ENCODE results near the gene SELENOO. TPM values are rescaled to one million over a fixed set of nuclear protein-coding genes. Genes with fewer than 3 reads are reported as not detected.
A peak's percentile ranks its signal among the peaks of the same experiment; 100 is the strongest.
"Not testable (repeated sequence)": the region's sequence is repeated elsewhere in the genome, so short reads cannot be mapped to it uniquely, and the experiment has no call there.

The SELENOO gene
- total RNA-seq, 1 donor from 2014 or later: 4.7 TPM

DNA sequence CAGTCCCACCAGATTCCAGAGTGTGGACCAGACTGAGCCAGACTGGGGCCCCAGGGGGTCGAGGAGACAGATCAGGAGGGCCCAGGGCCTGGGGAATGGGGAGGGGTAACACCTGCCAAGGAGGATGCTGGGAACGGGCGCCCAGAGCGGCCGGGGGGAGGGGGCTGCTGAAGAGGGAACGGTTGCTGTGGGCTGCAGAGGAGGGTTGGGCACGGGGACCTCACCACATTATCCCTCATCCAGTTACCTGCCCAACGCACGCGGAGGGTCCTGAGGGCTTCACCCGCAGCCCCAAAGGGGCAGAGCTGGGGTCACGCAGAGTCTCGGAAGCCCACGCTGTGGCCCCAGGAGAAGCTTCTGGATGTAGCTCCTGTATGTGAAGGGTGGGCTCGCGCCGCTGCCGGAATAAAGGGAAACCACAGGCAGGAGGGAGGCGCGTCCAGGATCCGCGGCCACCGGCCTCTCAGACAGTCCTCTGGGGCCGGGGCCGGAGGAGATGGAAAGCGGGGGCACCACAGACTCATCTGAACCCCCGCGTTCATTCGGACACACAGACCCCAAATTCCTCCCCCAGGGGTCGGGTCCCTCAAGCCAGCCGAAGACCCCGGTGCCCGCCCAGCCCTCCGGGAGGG, 866 bp upstream of the SELENOO start:
- peaks cover 5 to 14% (median 12%) of the 10 kb centered on the region in 3 donors for H3K36me3 ChIP-seq (ENCODE audit: control insufficient read depth in 3 of 3, insufficient read depth in 3 of 3, low read length in 3 of 3)
- no peaks in the 10 kb centered on the region for H3K9me3 ChIP-seq (ENCODE audit: control insufficient read depth in 3 of 3, low read length in 3 of 3)
- peak overlapping the region in 2 of 3 donors; percentile 71 to 83 for H3K9ac ChIP-seq (ENCODE audit: low read depth in 1 of 3, low read length in 3 of 3)
- peak overlapping the region; percentile 43 to 81 (median 81) for H3K4me3 ChIP-seq (ENCODE audit: low read length in 3 of 3)
- H3K27ac ChIP-seq (ENCODE audit: low read depth, low read length): no peak overlapping the region
- H3K4me1 ChIP-seq (ENCODE audit: control insufficient read depth in 3 of 3, insufficient read depth in 3 of 3, low read length in 3 of 3): peaks cover 17 to 24% (median 18%) of the 10 kb centered on the region in 3 donors
- H3K27me3 ChIP-seq (ENCODE audit: control insufficient read depth in 3 of 3, insufficient read depth in 3 of 3, low read length in 3 of 3): no peaks in the 10 kb centered on the region

DNA sequence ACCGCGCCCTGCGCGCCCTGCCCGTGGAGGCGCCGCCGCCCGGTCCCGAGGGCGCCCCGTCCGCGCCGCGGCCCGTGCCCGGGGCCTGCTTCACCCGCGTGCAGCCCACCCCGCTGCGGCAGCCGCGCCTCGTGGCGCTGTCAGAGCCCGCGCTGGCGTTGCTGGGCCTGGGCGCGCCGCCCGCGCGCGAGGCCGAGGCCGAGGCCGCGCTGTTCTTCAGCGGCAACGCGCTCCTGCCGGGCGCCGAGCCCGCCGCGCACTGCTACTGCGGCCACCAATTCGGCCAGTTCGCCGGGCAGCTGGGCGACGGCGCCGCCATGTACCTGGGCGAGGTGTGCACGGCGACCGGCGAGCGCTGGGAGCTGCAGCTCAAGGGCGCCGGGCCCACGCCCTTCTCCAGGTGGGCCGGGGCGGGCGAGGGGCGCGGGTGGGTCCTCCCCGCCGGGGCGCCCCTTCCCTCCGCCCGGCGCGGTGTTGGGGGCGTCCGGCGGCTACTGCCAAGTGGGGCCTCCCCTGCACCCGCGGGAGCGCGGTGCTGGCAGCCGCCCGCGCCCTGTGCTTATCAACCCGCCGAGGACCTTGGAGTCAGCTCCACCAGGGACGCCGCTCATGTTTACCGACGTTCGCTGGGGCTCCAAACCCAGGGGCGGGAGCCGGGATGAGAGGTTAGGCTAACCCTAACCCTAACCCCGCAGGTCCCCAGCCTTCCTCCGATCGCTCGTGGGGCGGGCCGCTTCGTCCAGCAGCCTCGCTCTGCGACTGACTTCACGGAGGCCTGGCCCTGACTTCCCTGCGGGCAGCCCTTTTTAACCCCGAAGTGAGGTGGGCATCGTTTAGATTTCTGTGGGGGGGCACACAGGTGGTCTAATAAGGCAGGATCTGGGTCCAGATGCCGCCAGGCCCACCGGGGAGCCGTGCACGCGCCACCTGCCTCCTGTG, 649 bp downstream of the SELENOO start:
- peaks cover 28 to 37% (median 31%) of the 10 kb centered on the region in 3 donors for H3K4me1 ChIP-seq (ENCODE audit: control insufficient read depth in 3 of 3, insufficient read depth in 3 of 3, low read length in 3 of 3)
- H3K36me3 ChIP-seq (ENCODE audit: control insufficient read depth in 3 of 3, insufficient read depth in 3 of 3, low read length in 3 of 3): peaks cover 12 to 15% (median 14%) of the 10 kb centered on the region in 3 donors
- H3K9ac ChIP-seq (ENCODE audit: low read depth in 1 of 3, low read length in 3 of 3): peak overlapping the region; percentile 72 to 85 (median 81)
- H3K27me3 ChIP-seq (ENCODE audit: control insufficient read depth in 3 of 3, insufficient read depth in 3 of 3, low read length in 3 of 3): no peaks in the 10 kb centered on the region
- no peaks in the 10 kb centered on the region for H3K9me3 ChIP-seq (ENCODE audit: control insufficient read depth in 3 of 3, low read length in 3 of 3)
- H3K4me3 ChIP-seq (ENCODE audit: low read length in 3 of 3): peak overlapping the region; percentile 70 to 81 (median 77)
- no peak overlapping the region for H3K27ac ChIP-seq (ENCODE audit: low read depth, low read length)

DNA sequence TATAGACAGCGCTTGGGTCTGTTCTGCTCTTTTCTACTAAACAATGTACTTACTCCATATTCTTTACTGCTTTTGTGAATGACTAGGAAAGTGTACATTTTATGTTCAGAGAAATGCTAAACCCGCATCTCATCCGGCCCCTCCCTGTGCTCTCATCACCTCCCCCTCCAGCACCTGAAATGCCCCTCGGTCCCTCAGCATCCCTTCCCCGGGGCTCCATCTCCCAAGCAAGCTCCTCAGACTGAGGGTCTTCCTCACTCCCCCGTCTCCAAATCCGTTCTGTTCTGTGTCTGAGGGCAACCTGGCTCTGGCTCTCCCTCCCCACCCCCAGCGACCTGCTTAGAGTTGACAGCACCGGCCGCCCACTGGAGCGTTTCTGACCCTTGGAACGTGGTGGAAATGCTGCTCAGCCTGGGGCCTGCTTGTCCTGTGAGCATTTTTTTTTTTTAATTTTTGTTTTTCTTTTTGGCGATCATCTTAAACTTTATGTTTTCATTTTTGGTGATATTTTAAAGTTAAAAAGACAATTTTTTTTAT, 1.4 kb downstream of the SELENOO start:
- no peak overlapping the region for H3K27ac ChIP-seq (ENCODE audit: low read depth, low read length)
- no peaks in the 10 kb centered on the region for H3K27me3 ChIP-seq (ENCODE audit: control insufficient read depth in 3 of 3, insufficient read depth in 3 of 3, low read length in 3 of 3)
- H3K9ac ChIP-seq (ENCODE audit: low read depth in 1 of 3, low read length in 3 of 3): peak overlapping the region; percentile 72 to 85 (median 81)
- no peaks in the 10 kb centered on the region for H3K9me3 ChIP-seq (ENCODE audit: control insufficient read depth in 3 of 3, low read length in 3 of 3)
- H3K4me1 ChIP-seq (ENCODE audit: control insufficient read depth in 3 of 3, insufficient read depth in 3 of 3, low read length in 3 of 3): peaks cover 33 to 44% (median 36%) of the 10 kb centered on the region in 3 donors
- peaks cover 12 to 20% (median 12%) of the 10 kb centered on the region in 3 donors for H3K36me3 ChIP-seq (ENCODE audit: control insufficient read depth in 3 of 3, insufficient read depth in 3 of 3, low read length in 3 of 3)
- peak overlapping the region; percentile 70 to 81 (median 77) for H3K4me3 ChIP-seq (ENCODE audit: low read length in 3 of 3)

DNA sequence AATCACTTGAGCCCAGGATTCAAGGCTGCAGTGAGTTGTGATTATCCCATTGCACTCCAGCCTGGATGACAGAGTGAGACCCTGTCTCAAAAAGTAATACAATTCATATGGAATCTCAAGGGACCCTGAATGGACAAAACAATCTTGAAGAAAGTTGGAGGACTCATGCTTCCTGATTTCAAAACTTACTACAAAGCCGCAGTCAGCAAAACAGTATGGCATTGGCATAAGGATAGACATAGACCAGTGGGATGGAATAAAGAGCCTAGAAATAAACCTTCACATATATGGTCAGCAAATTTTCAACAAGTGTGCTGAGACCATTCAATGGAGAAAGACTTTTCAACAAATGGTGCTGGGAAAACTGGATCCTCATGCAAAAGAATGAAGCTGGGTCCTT, 2.5 kb downstream of the SELENOO start:
- peaks cover 36 to 50% (median 44%) of the 10 kb centered on the region in 3 donors for H3K4me1 ChIP-seq (ENCODE audit: control insufficient read depth in 3 of 3, insufficient read depth in 3 of 3, low read length in 3 of 3)
- no peaks in the 10 kb centered on the region for H3K9me3 ChIP-seq (ENCODE audit: control insufficient read depth in 3 of 3, low read length in 3 of 3)
- H3K36me3 ChIP-seq (ENCODE audit: control insufficient read depth in 3 of 3, insufficient read depth in 3 of 3, low read length in 3 of 3): peaks cover 15 to 24% (median 18%) of the 10 kb centered on the region in 3 donors
- no peak overlapping the region for H3K27ac ChIP-seq (ENCODE audit: low read depth, low read length)
- no peaks in the 10 kb centered on the region for H3K27me3 ChIP-seq (ENCODE audit: control insufficient read depth in 3 of 3, insufficient read depth in 3 of 3, low read length in 3 of 3)
- H3K4me3 ChIP-seq (ENCODE audit: low read length in 3 of 3): no peak overlapping the region
- H3K9ac ChIP-seq (ENCODE audit: low read depth in 1 of 3, low read length in 3 of 3): no peak overlapping the region

DNA sequence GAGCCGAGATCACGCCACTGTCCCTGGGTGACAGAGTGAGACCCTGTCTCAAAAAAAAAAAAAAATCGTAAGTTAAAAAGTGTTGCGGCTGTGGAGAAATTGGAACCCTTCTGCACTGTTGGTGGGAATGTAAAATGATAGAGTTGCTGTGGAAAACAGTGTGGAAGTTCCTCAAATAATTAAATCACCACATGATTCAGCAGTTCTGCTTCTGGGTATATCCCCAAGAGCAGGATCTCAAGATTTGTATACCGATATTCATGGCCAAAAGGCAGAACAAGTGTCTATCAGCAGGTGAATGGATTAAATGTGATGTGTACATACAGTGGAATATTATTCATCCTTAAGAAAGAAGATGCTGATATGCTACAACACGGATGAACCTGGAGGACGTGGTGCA, 3.8 kb downstream of the SELENOO start:
- Histone ChIP-seq H3K9ac (ENCODE audit: low read depth in 1 of 3, low read length in 3 of 3) (no peak overlapping the region), H3K4me3 (ENCODE audit: low read length in 3 of 3) (no peak overlapping the region), H3K27ac (ENCODE audit: low read depth, low read length) (no peak overlapping the region), H3K9me3 (ENCODE audit: control insufficient read depth in 3 of 3, low read length in 3 of 3) (no peaks in the 10 kb centered on the region), H3K4me1 (ENCODE audit: control insufficient read depth in 3 of 3, insufficient read depth in 3 of 3, low read length in 3 of 3) (peaks cover 34 to 50% (median 49%) of the 10 kb centered on the region in 3 donors), H3K27me3 (ENCODE audit: control insufficient read depth in 3 of 3, insufficient read depth in 3 of 3, low read length in 3 of 3) (no peaks in the 10 kb centered on the region), H3K36me3 (ENCODE audit: control insufficient read depth in 3 of 3, insufficient read depth in 3 of 3, low read length in 3 of 3) (peaks cover 20 to 31% (median 22%) of the 10 kb centered on the region in 3 donors)

DNA sequence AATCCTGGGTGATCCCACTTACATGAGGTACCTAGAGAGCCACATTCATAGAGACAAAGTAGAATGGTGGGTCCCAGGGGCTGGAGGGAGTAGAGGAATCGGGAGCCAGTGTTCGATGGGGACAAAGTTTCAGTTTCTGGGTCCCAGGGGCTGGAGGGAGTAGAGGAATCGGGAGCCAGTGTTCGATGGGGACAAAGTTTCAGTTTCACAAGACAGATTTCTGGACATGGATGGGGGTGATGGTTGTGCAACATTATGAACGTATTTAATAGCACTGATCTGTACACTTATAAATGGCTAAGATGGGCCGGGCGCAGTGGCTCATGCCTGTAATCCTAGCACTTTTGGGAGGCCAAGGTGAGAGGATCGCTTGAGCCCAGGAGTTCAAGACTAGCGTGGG, 4.2 kb downstream of the SELENOO start:
- H3K27ac ChIP-seq (ENCODE audit: low read depth, low read length): not testable (repeated sequence)

DNA sequence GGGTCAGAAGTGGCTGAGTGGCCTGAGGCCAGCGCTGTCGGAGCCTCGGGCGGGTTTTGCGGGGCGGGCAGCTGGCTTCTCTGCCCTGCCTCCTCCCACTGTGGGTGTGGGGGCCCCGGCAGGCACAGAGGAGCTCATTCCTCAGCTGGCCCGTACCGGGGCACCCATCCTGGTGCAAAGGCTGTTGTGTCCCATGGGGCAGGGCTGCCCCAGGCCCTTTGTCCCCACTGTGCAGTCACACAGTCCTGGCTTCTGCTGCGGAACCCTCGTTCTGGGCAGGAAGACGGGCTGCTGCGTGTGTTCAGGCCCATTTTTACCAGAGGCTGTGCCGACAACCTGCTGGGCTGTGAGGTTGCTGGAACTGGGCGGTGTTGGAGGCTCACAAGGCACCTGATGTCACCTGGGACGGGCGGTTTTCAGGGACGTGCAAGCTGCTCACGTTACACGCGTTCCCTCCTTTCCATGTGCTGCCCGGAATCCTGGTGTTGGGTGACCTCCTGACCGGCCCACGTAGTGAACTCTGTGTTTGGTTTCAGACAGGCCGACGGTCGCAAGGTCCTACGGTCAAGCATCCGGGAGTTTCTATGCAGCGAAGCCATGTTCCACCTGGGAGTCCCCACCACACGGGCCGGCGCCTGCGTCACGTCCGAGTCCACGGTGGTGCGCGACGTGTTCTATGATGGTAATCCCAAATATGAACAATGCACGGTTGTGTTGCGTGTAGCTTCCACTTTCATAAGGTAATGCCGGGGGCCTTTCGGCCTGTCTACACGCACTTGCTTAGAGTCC, 5.2 kb downstream of the SELENOO start:
- H3K36me3 ChIP-seq (ENCODE audit: control insufficient read depth in 3 of 3, insufficient read depth in 3 of 3, low read length in 3 of 3): peaks cover 30 to 42% (median 32%) of the 10 kb centered on the region in 3 donors
- H3K9me3 ChIP-seq (ENCODE audit: control insufficient read depth in 3 of 3, low read length in 3 of 3): no peaks in the 10 kb centered on the region
- no peak overlapping the region for H3K4me3 ChIP-seq (ENCODE audit: low read length in 3 of 3)
- no peaks in the 10 kb centered on the region for H3K27me3 ChIP-seq (ENCODE audit: control insufficient read depth in 3 of 3, insufficient read depth in 3 of 3, low read length in 3 of 3)
- H3K27ac ChIP-seq (ENCODE audit: low read depth, low read length): no peak overlapping the region
- peaks cover 27 to 44% (median 43%) of the 10 kb centered on the region in 3 donors for H3K4me1 ChIP-seq (ENCODE audit: control insufficient read depth in 3 of 3, insufficient read depth in 3 of 3, low read length in 3 of 3)
- peak overlapping the region in 1 of 3 donors; percentile 57 for H3K9ac ChIP-seq (ENCODE audit: low read depth in 1 of 3, low read length in 3 of 3)

More for the DNA sequence above, 4.2 kb downstream of the SELENOO start:
- not testable (repeated sequence) for H3K9ac ChIP-seq (ENCODE audit: low read depth in 1 of 3, low read length in 3 of 3); H3K27me3 ChIP-seq (ENCODE audit: control insufficient read depth in 3 of 3, insufficient read depth in 3 of 3, low read length in 3 of 3); H3K4me3 ChIP-seq (ENCODE audit: low read length in 3 of 3); H3K9me3 ChIP-seq (ENCODE audit: control insufficient read depth in 3 of 3, low read length in 3 of 3)
- peaks cover 22 to 32% (median 23%) of the 10 kb centered on the region in 3 donors for H3K36me3 ChIP-seq (ENCODE audit: control insufficient read depth in 3 of 3, insufficient read depth in 3 of 3, low read length in 3 of 3)
- peaks cover 30 to 46% (median 45%) of the 10 kb centered on the region in 3 donors for H3K4me1 ChIP-seq (ENCODE audit: control insufficient read depth in 3 of 3, insufficient read depth in 3 of 3, low read length in 3 of 3)

DNA sequence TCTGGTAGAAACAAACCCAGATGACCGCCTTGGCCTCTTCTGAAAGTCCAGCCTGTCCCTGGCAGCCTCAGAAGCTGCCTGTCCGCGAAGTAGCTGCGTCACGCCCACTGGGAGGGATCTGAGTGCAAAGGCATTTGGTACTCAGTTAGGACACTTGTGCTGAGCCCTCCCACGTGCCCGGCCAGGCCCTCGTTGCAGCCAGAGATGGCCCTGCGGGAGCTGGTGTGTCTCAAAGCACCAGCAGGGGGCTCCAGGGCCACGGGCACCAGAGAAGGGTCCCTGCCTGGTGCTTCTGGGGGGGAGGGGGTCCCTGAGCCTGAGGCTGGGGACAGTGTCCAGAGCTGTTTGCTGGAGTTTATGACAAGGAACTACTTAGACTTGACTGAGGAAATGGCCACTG, 5.8 kb downstream of the SELENOO start:
- Histone ChIP-seq H3K9me3 (ENCODE audit: control insufficient read depth in 3 of 3, low read length in 3 of 3) (no peaks in the 10 kb centered on the region), H3K27ac (ENCODE audit: low read depth, low read length) (no peak overlapping the region), H3K4me3 (ENCODE audit: low read length in 3 of 3) (no peak overlapping the region), H3K27me3 (ENCODE audit: control insufficient read depth in 3 of 3, insufficient read depth in 3 of 3, low read length in 3 of 3) (no peaks in the 10 kb centered on the region), H3K9ac (ENCODE audit: low read depth in 1 of 3, low read length in 3 of 3) (peak overlapping the region in 1 of 3 donors; percentile 57), H3K4me1 (ENCODE audit: control insufficient read depth in 3 of 3, insufficient read depth in 3 of 3, low read length in 3 of 3) (peaks cover 26 to 43% (median 42%) of the 10 kb centered on the region in 3 donors), H3K36me3 (ENCODE audit: control insufficient read depth in 3 of 3, insufficient read depth in 3 of 3, low read length in 3 of 3) (peaks cover 35 to 48% (median 36%) of the 10 kb centered on the region in 3 donors)

DNA sequence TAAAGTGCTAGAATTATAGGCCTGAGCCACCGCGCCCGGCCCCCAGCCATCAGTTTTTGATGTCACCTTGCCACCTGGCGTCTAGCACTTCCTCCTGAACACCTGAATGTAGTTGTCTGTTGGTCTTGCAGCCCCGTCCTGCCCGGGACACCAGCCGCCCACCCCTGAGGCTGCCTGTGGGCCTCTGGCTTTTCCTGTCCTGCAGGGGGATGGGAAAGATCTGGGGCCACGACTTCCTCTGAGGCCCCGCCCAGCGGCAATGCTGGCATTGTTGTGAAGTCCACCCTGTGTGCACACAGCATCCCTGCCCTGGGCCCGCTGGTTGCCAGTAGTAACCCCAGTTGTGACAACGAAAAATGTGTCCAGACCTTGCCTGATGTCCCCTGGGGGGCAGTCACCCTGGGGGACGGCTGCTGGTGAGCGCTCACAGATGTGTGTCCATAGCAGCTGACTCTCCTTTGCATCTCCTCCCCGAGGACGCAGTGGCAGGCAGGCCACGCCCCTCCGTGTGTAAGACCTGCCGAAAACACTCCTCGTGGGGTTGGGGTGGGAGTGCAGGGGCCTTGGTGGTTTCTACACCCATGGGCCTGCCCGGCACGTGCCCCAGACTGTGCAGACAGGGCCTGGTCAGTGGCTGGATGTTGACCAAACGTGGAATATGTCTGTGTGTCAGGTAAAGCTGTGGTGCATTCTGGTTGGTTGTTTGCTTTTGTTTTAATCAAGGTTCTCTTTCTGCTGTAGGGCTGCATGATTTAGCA, 6.8 kb downstream of the SELENOO start:
- Histone ChIP-seq H3K27ac (ENCODE audit: low read depth, low read length) (no peak overlapping the region), H3K4me3 (ENCODE audit: low read length in 3 of 3) (no peak overlapping the region), H3K36me3 (ENCODE audit: control insufficient read depth in 3 of 3, insufficient read depth in 3 of 3, low read length in 3 of 3) (peaks cover 38 to 53% (median 39%) of the 10 kb centered on the region in 3 donors), H3K27me3 (ENCODE audit: control insufficient read depth in 3 of 3, insufficient read depth in 3 of 3, low read length in 3 of 3) (no peaks in the 10 kb centered on the region), H3K4me1 (ENCODE audit: control insufficient read depth in 3 of 3, insufficient read depth in 3 of 3, low read length in 3 of 3) (peaks cover 18 to 35% (median 35%) of the 10 kb centered on the region in 3 donors), H3K9me3 (ENCODE audit: control insufficient read depth in 3 of 3, low read length in 3 of 3) (no peaks in the 10 kb centered on the region), H3K9ac (ENCODE audit: low read depth in 1 of 3, low read length in 3 of 3) (no peak overlapping the region)
